Cardiac fibroblast (primary cell): ENCODE results near the gene MUC5B.

Source experiments
- DNase-seq, 2 donors: peaks; one replicate each; pipeline versions ENCODE4 v3.0.0 to v3.0.0-alpha.2; 2010; ENCODE audit warnings: low read depth in 2 of 2
- H3K4me3 ChIP-seq, 2 donors: replicated peaks in 1 of 2; 1 replicate in 1 of 2; 2 replicates in 1 of 2; pipeline ENCODE4 v1.5.1; 2011; ENCODE audit warnings: low read depth in 2 of 2, low read length in 2 of 2, mild to moderate bottlenecking in 2 of 2, moderate library complexity in 1 of 2
- CTCF ChIP-seq: IDR thresholded peaks from one replicate; pipeline ENCODE4 v1.5.1; 2011; ENCODE audit warnings: low read depth, mild to moderate bottlenecking, low read length, inconsistent platforms

Gene MUC5B

GRCh38 chr11:1193326-1194230, 29.3 kb upstream of the MUC5B start:
- no peak for DNase-seq
- no peak for TF ChIP-seq CTCF
- H3K4me3 ChIP-seq: no peak overlapping the region

GRCh38 chr11:1194231-1194976, 28.5 kb upstream of the MUC5B start:
- no peak for TF ChIP-seq CTCF
- no peak for DNase-seq
- H3K4me3 ChIP-seq: no peak overlapping the region

GRCh38 chr11:1194977-1195681, 27.7 kb upstream of the MUC5B start:
- no peak for TF ChIP-seq CTCF
- DNase-seq: no peak

GRCh38 chr11:1195682-1196515, 27.0 kb upstream of the MUC5B start:
- no peak for DNase-seq
- H3K4me3 ChIP-seq: no peak overlapping the region

More at GRCh38 chr11:1194977-1195681, 27.7 kb upstream of the MUC5B start:
- no peak overlapping the region for H3K4me3 ChIP-seq

GRCh38 chr11:1196516-1197391, 26.1 kb upstream of the MUC5B start:
- no peak for DNase-seq
- no peak for TF ChIP-seq CTCF

More at GRCh38 chr11:1195682-1196515, 27.0 kb upstream of the MUC5B start:
- TF ChIP-seq CTCF: no peak

More at GRCh38 chr11:1196516-1197391, 26.1 kb upstream of the MUC5B start:
- no peak overlapping the region for H3K4me3 ChIP-seq
